Stromal cell of bone marrow (primary cell): ENCODE measurements around the gene HAPLN2.

Source experiments
- DNase-seq: peaks from one replicate; pipeline ENCODE4 v3.0.0-alpha.2; 2012; ENCODE audit warnings: low read depth

The HAPLN2 gene

GRCh38 chr1:156663178-156663577 lies 44.0 kb downstream of the HAPLN2 start:
- DNase-seq = no peak

- no peak for DNase-seq
Observed at GRCh38 chr1:156664046-156664766, 45.0 kb downstream of the HAPLN2 start.

- no peak for DNase-seq
Observed at GRCh38 chr1:156664767-156665411, 45.7 kb downstream of the HAPLN2 start.

GRCh38 chr1:156665539-156665938 lies 46.3 kb downstream of the HAPLN2 start:
- no peak for DNase-seq

- DNase-seq = no peak
Observed at GRCh38 chr1:156666862-156667609, 47.8 kb downstream of the HAPLN2 start.

GRCh38 chr1:156667610-156667967 lies 48.4 kb downstream of the HAPLN2 start:
- no peak for DNase-seq

GRCh38 chr1:156667968-156668709 lies 48.9 kb downstream of the HAPLN2 start:
- no peak for DNase-seq

GRCh38 chr1:156668801-156669637 lies 49.8 kb downstream of the HAPLN2 start:
- DNase-seq = no peak

- DNase-seq = no peak
Observed at GRCh38 chr1:156669794-156670193, 50.6 kb downstream of the HAPLN2 start.

GRCh38 chr1:156670359-156670758 lies 51.1 kb downstream of the HAPLN2 start:
- DNase-seq = no peak

GRCh38 chr1:156670791-156671190 lies 51.6 kb downstream of the HAPLN2 start:
- DNase-seq = no peak

- DNase-seq = no peak
Observed at GRCh38 chr1:156671804-156672203, 52.6 kb downstream of the HAPLN2 start.

GRCh38 chr1:156673387-156674121 lies 54.3 kb downstream of the HAPLN2 start:
- no peak for DNase-seq
